ENCODE results near the gene MAP3K3. TPM values are rescaled to one million over a fixed set of nuclear protein-coding genes. Genes with fewer than 3 reads are reported as not detected.

Gene MAP3K3
- total RNA-seq, 4 donors from 2014 or later: 14.0 to 38.9 (median 18.4) TPM

- no peak overlapping the region for H3K27ac ChIP-seq
- TF ChIP-seq POLR2A (IDR thresholded peaks at IDR 0.05) (no peak), CTCF (IDR thresholded peaks at IDR 0.05) (no peak)
- H3K36me3 ChIP-seq: peaks cover 17 to 100% (median 45%) of the 10 kb centered on the region in 3 donors
- no peak for DNase-seq
- H3K4me3 ChIP-seq: no peak overlapping the region
- WGBS, 2 donors: 83 to 84% methylated on average over 5 of the region's 5 CpGs
- intact Hi-C loops (cut with DNase I): no loop called here
- no peaks in the 10 kb centered on the region for H3K27me3 ChIP-seq
- no peaks in the 10 kb centered on the region for H3K9me3 ChIP-seq
- H3K4me1 ChIP-seq: no peaks in the 10 kb centered on the region
Measured at GRCh38 chr17:63587770-63588169, 34.4 kb upstream of the MAP3K3 start.

- Histone ChIP-seq H3K4me3 (no peak overlapping the region), H3K4me1 (no peaks in the 10 kb centered on the region), H3K36me3 (peaks cover 12 to 100% (median 39%) of the 10 kb centered on the region in 3 donors), H3K27me3 (no peaks in the 10 kb centered on the region), H3K27ac (no peak overlapping the region), H3K9me3 (no peaks in the 10 kb centered on the region)
- TF ChIP-seq POLR2A (IDR thresholded peaks at IDR 0.05) (no peak), CTCF (IDR thresholded peaks at IDR 0.05) (no peak)
- whole genome bisulfite sequencing, 2 donors: 92% methylated on average over 10 of the region's 11 CpGs
- DNase-seq: no peak
- intact Hi-C loops (cut with DNase I): no loop called here
Measured at GRCh38 chr17:63588797-63589196, 33.4 kb upstream of the MAP3K3 start.

GRCh38 chr17:63589646-63590045, 32.6 kb upstream of the MAP3K3 start:
- H3K36me3 ChIP-seq: peaks cover 9 to 100% (median 32%) of the 10 kb centered on the region in 3 donors
- intact Hi-C loops (cut with DNase I): no loop called here

GRCh38 chr17:63592797-63593196, 29.4 kb upstream of the MAP3K3 start:
- Histone ChIP-seq H3K4me1 (no peaks in the 10 kb centered on the region), H3K9me3 (no peaks in the 10 kb centered on the region), H3K27ac (no peak overlapping the region), H3K27me3 (no peaks in the 10 kb centered on the region), H3K36me3 (peaks cover 6 to 79% (median 16%) of the 10 kb centered on the region in 3 donors), H3K4me3 (no peak overlapping the region)
- intact Hi-C loops (cut with DNase I): no loop called here
- WGBS, 2 donors: 64 to 97% methylated on average over 2 to 3 of the region's 3 CpGs
- TF ChIP-seq POLR2A (IDR thresholded peaks at IDR 0.05) (no peak), CTCF (IDR thresholded peaks at IDR 0.05) (no peak)
- DNase-seq: no peak

More at GRCh38 chr17:63589646-63590045, 32.6 kb upstream of the MAP3K3 start:
- H3K4me3 ChIP-seq: no peak overlapping the region
- no peaks in the 10 kb centered on the region for H3K4me1 ChIP-seq
- no peaks in the 10 kb centered on the region for H3K9me3 ChIP-seq
- no peak overlapping the region for H3K27ac ChIP-seq
- WGBS, 2 donors: 63 to 83% methylated on average over 1 of the region's 1 CpG
- no peaks in the 10 kb centered on the region for H3K27me3 ChIP-seq
- no peak for DNase-seq
- TF ChIP-seq CTCF (IDR thresholded peaks at IDR 0.05): no peak
- no peak for TF ChIP-seq POLR2A (IDR thresholded peaks at IDR 0.05)

- no peak for TF ChIP-seq POLR2A (IDR thresholded peaks at IDR 0.05)
- H3K27ac ChIP-seq: no peak overlapping the region
- no peak overlapping the region for H3K4me3 ChIP-seq
- no peaks in the 10 kb centered on the region for H3K27me3 ChIP-seq
- peaks cover 0 to 5% (median 2%) of the 10 kb centered on the region in 3 donors for H3K4me1 ChIP-seq
- DNase-seq: no peak
- peaks cover 5 to 56% (median 6%) of the 10 kb centered on the region in 3 donors for H3K36me3 ChIP-seq
- WGBS, 2 donors: 89 to 97% methylated on average over 3 of the region's 3 CpGs
- intact Hi-C loops (cut with DNase I): no loop called here
- no peaks in the 10 kb centered on the region for H3K9me3 ChIP-seq
Measured at GRCh38 chr17:63595132-63595531, 27.1 kb upstream of the MAP3K3 start.
